ENCODE results near the gene NRG3. TPM values are rescaled to one million over a fixed set of nuclear protein-coding genes. Genes with fewer than 3 reads are reported as not detected.

Gene NRG3
- total RNA-seq, 2 donors from 2014 or later: not detected

DNA sequence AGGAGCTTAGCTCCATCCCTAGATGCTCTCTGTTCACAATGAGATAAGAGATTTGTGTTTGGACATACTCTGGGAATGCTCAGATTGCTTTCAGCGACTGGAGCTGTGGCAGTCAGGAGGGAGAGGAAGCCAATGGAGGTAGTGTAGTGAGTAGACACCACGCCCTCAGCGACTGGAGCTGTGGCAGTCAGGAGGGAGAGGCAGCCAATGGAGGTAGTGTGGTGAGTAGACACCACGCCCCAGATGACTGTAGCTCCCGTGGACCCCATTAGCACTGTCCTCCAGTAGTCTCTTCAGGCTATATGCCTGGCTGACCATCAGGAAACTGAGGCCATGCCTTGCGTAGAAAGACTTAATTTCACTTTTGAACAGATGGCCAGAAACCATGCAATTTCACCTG, 1033.8 kb downstream of the NRG3 start:
- no peak for ATAC-seq

DNA sequence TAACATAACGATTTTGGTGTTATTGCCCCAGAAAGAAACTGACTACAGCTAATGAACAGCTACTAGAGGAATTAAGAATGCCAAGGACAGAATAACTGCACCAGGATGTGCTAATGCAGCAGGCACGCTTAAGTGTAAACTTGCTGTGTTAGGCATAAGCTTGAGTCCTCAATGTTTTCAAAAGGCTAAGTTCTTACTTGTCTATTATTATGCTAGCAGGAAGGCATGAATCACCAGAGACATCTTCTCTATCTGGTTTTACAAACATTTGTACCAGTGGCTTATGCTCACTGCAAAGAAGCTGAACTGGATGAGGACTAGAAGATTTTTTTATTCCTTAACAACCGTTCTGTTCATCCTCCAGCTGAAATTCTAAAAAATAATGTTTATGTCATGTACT, 1035.3 kb downstream of the NRG3 start:
- ATAC-seq (no peak), DNase-seq (no peak)
- H3K4me3 Mint-ChIP-seq: no peak overlapping the region
- no peaks in the 10 kb centered on the region for H3K4me1 Mint-ChIP-seq
- no peaks in the 10 kb centered on the region for H3K36me3 Mint-ChIP-seq (ENCODE audit: low read depth)
- H3K9me3 ChIP-seq (ENCODE audit: control insufficient read depth, low read length, poor library complexity, severe bottlenecking): no peaks in the 10 kb centered on the region
- no peaks in the 10 kb centered on the region for H3K27me3 Mint-ChIP-seq
- H3K27ac Mint-ChIP-seq: no peak overlapping the region

More for the DNA sequence above, 1033.8 kb downstream of the NRG3 start:
- Mint-ChIP-seq H3K27me3 (no peaks in the 10 kb centered on the region), H3K4me3 (no peak overlapping the region), H3K4me1 (no peaks in the 10 kb centered on the region), H3K27ac (no peak overlapping the region), H3K36me3 (ENCODE audit: low read depth) (no peaks in the 10 kb centered on the region)
- no peak for DNase-seq
- no peaks in the 10 kb centered on the region for H3K9me3 ChIP-seq (ENCODE audit: control insufficient read depth, low read length, poor library complexity, severe bottlenecking)

DNA sequence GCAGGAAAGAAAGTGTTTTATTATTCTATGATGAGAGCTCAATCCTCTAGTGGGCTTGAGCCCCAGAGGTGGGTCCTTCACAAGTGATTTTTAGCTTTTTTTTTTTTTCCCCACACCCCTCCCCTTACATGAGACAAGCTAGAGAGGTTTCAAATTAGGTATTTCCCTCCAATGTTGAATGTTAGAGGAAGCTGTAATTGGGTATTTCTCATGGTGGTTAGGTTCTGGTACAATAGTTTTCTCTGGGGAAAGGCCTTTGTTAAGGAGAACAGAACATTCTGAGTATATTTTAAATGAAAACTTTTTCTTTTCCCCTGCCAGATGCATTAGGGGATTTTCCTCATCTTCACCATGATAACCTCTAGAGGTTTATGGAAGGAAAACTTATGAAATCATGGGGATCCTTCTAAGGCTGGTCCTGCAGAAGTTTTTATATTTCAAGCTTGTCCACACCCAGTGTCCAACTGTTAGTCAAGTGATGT, 1039.7 kb downstream of the NRG3 start:
- no peak overlapping the region for H3K4me3 Mint-ChIP-seq
- H3K27ac Mint-ChIP-seq: no peak overlapping the region
- no peaks in the 10 kb centered on the region for H3K36me3 Mint-ChIP-seq (ENCODE audit: low read depth)

DNA sequence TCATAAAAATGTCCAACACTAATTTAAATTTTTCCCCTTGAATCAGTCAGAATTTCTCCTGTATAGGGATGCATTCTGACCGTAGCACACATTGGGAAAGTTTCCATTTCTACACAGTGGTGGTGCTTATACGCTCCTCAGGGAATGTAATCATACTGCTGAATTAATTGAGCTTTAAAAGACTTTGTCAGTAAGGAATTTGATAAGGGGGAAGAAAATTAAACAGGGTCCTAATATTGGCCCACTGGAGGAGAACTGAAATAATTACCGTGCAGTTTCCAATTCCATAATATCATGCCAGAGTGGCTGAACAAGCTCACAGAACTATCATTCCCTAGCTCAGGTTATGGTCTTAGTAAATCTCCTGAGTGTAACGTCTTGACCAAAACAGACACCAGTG, 1041.9 kb downstream of the NRG3 start:
- Mint-ChIP-seq H3K4me3 (no peak overlapping the region), H3K4me1 (no peaks in the 10 kb centered on the region), H3K27ac (no peak overlapping the region), H3K27me3 (no peaks in the 10 kb centered on the region), H3K36me3 (ENCODE audit: low read depth) (no peaks in the 10 kb centered on the region)
- DNase-seq (no peak), ATAC-seq (no peak)
- no peaks in the 10 kb centered on the region for H3K9me3 ChIP-seq (ENCODE audit: control insufficient read depth, low read length, poor library complexity, severe bottlenecking)

More for the DNA sequence above, 1039.7 kb downstream of the NRG3 start:
- H3K9me3 ChIP-seq (ENCODE audit: control insufficient read depth, low read length, poor library complexity, severe bottlenecking): no peaks in the 10 kb centered on the region
- Mint-ChIP-seq H3K27me3 (no peaks in the 10 kb centered on the region), H3K4me1 (no peaks in the 10 kb centered on the region)
- ATAC-seq (no peak), DNase-seq (no peak)

DNA sequence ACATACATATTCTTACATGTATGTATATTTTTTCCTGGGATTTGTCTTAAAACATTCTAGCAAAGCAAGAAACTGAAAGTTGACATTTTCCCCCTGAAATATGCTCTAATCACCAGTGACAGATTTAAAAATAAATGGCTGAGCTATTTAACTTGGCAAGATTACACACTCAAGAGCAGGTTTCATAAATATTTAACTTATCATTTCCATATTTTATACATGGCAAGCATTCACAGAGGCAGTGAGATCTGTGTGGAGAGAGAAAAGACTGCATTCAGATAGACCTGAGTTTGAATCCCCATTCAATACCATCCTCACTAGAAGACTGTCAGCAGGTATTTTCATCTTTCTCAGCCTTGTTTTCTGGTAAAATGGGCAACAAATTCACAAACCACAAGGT, 1043.0 kb downstream of the NRG3 start:
- DNase-seq (no peak), ATAC-seq (no peak)
- Mint-ChIP-seq H3K4me1 (no peaks in the 10 kb centered on the region), H3K36me3 (ENCODE audit: low read depth) (no peaks in the 10 kb centered on the region), H3K4me3 (no peak overlapping the region), H3K27ac (no peak overlapping the region), H3K27me3 (no peaks in the 10 kb centered on the region)
- no peaks in the 10 kb centered on the region for H3K9me3 ChIP-seq (ENCODE audit: control insufficient read depth, low read length, poor library complexity, severe bottlenecking)

DNA sequence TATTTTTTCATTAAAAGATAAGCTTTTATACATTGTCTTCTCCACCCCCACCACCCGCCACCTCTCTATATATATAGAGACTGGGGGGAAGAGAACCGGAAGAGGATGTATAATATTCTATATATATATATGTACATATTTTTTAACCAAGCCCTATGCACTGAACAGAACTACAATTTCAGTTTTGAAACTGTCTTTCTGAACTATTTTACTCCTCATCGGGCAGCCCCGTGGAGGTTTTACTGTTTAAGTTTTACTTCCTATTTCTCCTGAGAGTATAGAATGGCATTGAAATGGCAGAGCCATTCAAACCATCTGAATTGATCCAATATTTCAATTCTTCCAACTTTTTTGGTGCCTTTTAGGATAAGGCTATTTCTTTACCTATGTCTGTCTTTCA, 1047.1 kb downstream of the NRG3 start:
- H3K4me3 Mint-ChIP-seq: no peak overlapping the region
- no peaks in the 10 kb centered on the region for H3K27me3 Mint-ChIP-seq
- H3K27ac Mint-ChIP-seq: no peak overlapping the region
- no peaks in the 10 kb centered on the region for H3K4me1 Mint-ChIP-seq
- no peak for ATAC-seq
- H3K9me3 ChIP-seq (ENCODE audit: control insufficient read depth, low read length, poor library complexity, severe bottlenecking): no peaks in the 10 kb centered on the region
- DNase-seq: no peak
- no peaks in the 10 kb centered on the region for H3K36me3 Mint-ChIP-seq (ENCODE audit: low read depth)

DNA sequence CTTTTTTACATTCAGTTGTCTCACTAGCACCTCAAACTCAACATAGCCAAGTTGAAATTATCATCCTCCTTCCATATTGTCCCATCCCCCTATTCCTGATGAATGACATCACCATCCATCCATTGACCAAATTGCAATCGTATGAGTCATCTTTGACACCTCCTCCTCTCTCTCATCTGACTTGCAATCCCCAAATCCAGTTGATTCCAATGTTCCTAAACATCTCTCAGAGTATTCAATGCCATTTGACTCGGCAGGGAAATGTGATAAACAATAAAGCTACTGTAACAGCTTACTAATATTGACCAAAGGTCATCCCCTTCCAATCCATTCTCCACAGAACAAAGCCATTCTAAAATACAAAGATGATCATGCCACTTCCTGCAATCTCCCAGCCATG, 1047.8 kb downstream of the NRG3 start:
- Mint-ChIP-seq H3K27ac (no peak overlapping the region), H3K4me3 (no peak overlapping the region), H3K27me3 (no peaks in the 10 kb centered on the region), H3K36me3 (ENCODE audit: low read depth) (no peaks in the 10 kb centered on the region), H3K4me1 (no peaks in the 10 kb centered on the region)
- ATAC-seq: no peak
- H3K9me3 ChIP-seq (ENCODE audit: control insufficient read depth, low read length, poor library complexity, severe bottlenecking): no peaks in the 10 kb centered on the region
- DNase-seq: no peak

DNA sequence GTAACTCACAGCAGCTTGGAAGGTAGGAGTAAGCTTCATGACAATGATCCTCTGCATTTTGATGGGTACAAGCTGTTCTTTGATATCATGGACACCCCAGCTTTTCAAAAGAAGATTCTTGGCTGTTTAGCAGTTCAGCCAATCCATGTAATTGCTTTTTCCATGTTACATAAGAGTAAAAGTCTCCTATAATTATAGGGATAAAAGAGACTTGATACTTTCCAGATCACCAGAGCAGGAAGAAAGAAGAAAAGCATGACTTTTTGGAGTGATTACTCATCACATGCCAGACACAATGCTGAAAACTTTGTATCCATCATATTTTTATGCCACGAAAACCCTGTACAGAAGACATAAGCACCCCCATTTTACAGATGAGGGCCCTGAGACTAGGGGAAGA, 1049.7 kb downstream of the NRG3 start:
- H3K27me3 Mint-ChIP-seq: no peaks in the 10 kb centered on the region
- no peak for ATAC-seq
- no peak overlapping the region for H3K4me3 Mint-ChIP-seq
- no peak for DNase-seq
- H3K36me3 Mint-ChIP-seq (ENCODE audit: low read depth): no peaks in the 10 kb centered on the region
- no peak overlapping the region for H3K27ac Mint-ChIP-seq
- H3K4me1 Mint-ChIP-seq: no peaks in the 10 kb centered on the region
- no peaks in the 10 kb centered on the region for H3K9me3 ChIP-seq (ENCODE audit: control insufficient read depth, low read length, poor library complexity, severe bottlenecking)

DNA sequence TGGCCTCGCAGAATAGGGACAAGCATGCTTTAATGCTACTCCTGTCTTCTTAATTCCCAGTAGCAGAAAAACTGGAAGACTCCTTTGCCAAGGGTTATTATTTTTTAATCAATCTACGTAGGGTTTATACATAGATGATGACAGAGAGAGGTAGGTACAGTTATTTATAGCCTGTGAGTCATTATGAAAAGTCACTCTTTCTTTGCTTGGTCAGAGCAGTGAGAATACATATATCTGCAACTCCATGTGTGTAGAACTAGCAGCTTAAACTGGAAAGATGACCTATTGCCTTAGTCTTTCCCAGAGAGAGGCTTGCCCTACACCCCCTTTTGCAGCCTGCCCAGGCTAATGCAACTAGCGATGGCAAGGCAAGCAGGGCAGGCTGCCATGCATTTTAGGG, 1050.6 kb downstream of the NRG3 start:
- no peaks in the 10 kb centered on the region for H3K9me3 ChIP-seq (ENCODE audit: control insufficient read depth, low read length, poor library complexity, severe bottlenecking)
- Mint-ChIP-seq H3K27ac (no peak overlapping the region), H3K4me3 (no peak overlapping the region), H3K4me1 (no peaks in the 10 kb centered on the region), H3K27me3 (no peaks in the 10 kb centered on the region), H3K36me3 (ENCODE audit: low read depth) (no peaks in the 10 kb centered on the region)
- ATAC-seq (no peak), DNase-seq (no peak)

DNA sequence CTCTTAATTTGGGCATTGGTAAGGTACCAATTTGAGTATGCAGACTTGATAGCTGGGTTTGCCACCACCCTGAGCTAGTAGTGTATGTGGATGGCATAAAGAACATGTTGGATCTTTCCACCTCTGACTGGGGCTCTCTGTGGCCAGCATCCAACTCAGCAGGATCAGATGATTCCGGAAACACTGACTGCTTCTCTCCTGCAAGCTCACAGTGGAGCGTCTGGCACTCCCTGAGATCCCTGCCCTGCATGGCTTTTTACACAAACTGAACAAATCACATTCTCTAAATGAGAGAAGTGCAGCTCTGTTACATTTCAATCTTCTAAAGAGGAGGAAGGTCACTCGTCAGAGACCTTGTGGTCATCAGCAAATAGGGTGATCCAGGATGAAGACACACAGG, 1057.5 kb downstream of the NRG3 start:
- DNase-seq: no peak
- no peaks in the 10 kb centered on the region for H3K9me3 ChIP-seq (ENCODE audit: control insufficient read depth, low read length, poor library complexity, severe bottlenecking)
- no peaks in the 10 kb centered on the region for H3K27me3 Mint-ChIP-seq
- no peaks in the 10 kb centered on the region for H3K4me1 Mint-ChIP-seq
- no peak for ATAC-seq
- no peak overlapping the region for H3K27ac Mint-ChIP-seq
- H3K36me3 Mint-ChIP-seq (ENCODE audit: low read depth): no peaks in the 10 kb centered on the region
- H3K4me3 Mint-ChIP-seq: no peak overlapping the region

DNA sequence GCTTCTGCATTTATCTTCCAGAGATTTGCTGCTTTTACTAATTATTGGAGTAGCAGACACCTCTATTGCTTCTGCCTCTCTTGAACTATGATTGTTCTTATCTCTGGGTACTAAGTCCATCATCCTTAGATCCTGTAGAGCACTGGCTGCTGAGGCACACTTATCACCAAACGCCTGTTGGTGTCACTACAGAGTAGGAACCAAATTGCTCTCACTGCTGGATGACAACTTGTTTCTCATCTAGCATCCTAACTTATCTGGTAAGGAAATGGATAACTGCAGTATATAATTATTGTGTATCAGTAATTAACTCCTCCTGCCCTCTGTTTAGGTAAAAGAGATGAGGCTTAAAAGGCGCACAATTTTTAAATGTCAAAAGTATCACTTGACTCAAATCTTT, 1059.4 kb downstream of the NRG3 start:
- H3K4me1 Mint-ChIP-seq: no peaks in the 10 kb centered on the region

DNA sequence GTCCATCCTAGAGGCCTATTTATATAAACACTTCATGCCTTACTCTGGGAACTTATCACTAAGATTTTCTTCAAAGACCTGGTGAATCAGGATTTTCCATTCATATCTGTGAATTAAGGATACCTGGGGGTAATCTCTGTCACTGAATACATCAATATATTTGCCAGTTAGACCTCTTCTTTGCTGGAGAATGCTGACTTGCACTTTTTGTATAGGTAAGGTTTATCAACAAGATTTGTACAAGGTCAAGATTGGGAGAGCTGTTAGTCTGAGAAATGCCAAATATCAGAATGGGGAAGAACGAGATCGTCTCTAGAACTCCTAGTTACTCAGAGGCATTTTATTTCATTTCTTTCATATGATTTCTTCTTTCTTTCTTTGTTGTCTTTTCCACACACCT, 1060.0 kb downstream of the NRG3 start:
- H3K4me3 Mint-ChIP-seq: no peak overlapping the region
- ATAC-seq: no peak
- no peaks in the 10 kb centered on the region for H3K9me3 ChIP-seq (ENCODE audit: control insufficient read depth, low read length, poor library complexity, severe bottlenecking)
- no peak overlapping the region for H3K27ac Mint-ChIP-seq
- no peaks in the 10 kb centered on the region for H3K36me3 Mint-ChIP-seq (ENCODE audit: low read depth)
- no peaks in the 10 kb centered on the region for H3K4me1 Mint-ChIP-seq
- no peak for DNase-seq
- H3K27me3 Mint-ChIP-seq: no peaks in the 10 kb centered on the region

More for the DNA sequence above, 1059.4 kb downstream of the NRG3 start:
- Mint-ChIP-seq H3K4me3 (no peak overlapping the region), H3K27ac (no peak overlapping the region), H3K27me3 (no peaks in the 10 kb centered on the region), H3K36me3 (ENCODE audit: low read depth) (no peaks in the 10 kb centered on the region)
- H3K9me3 ChIP-seq (ENCODE audit: control insufficient read depth, low read length, poor library complexity, severe bottlenecking): no peaks in the 10 kb centered on the region
- ATAC-seq (no peak), DNase-seq (no peak)

DNA sequence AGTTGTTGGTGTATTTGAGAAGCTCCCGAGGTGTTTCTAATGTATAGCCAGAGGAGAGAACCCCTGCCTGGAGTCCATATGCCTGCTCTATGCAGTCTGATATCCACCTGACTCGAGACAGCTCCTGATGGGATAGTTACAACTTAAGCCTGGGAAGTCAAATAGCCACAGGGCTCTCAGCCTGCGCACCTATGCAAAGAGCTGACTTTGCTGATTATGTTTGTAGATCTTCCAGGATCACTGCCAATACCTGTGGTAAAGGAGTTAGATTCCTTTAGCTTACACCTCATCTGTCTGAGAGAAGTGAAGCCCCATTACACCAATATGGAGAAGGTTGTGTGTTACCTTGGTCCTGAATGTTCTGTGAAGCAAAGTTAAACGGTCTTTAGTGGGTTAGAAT, 1063.3 kb downstream of the NRG3 start:
- ATAC-seq (no peak), DNase-seq (no peak)
- H3K27me3 Mint-ChIP-seq: no peaks in the 10 kb centered on the region
- H3K9me3 ChIP-seq (ENCODE audit: control insufficient read depth, low read length, poor library complexity, severe bottlenecking): no peaks in the 10 kb centered on the region
- no peak overlapping the region for H3K4me3 Mint-ChIP-seq
- H3K4me1 Mint-ChIP-seq: no peaks in the 10 kb centered on the region
- H3K36me3 Mint-ChIP-seq (ENCODE audit: low read depth): no peaks in the 10 kb centered on the region
- H3K27ac Mint-ChIP-seq: no peak overlapping the region

DNA sequence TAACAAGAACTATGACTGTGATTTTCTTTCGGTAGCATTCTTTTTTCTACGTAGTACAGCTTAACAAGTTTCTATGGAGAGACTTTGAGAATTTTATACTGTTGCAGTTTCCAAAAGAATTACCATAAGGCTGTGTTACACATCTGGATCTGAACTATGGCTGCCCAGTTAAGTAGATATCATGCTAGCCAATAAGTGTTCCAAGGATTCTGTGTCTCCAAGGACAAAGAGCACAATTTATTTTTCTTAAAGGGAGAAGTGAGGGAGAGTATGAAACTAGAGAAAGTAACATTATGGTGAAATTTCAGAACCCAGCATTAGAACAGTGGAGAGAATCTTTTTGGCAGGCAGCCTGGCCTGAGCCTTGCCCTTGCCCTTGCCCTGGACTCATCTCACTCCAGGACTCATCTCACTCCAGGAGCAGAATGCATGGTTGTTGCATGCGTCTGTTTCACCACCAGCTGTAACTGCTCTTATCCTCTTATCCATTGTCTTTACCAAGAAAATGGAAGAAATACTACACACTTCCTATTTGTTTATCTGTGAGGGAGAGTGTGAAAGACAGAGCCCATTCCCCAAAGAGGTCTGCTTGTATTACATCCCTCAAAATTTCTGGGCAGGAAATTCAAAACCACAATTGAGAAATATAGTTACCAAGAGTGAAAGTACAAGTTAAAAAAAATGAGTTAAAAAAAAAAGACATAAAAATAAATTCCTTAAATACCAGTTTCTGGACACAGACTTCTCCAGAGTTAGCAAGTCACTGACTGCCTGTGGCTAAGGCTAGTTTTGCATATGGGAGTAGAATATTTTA, 1067.5 kb downstream of the NRG3 start:
- Mint-ChIP-seq H3K27me3 (no peaks in the 10 kb centered on the region), H3K4me3 (no peak overlapping the region), H3K36me3 (ENCODE audit: low read depth) (no peaks in the 10 kb centered on the region), H3K4me1 (no peaks in the 10 kb centered on the region), H3K27ac (no peak overlapping the region)
- no peaks in the 10 kb centered on the region for H3K9me3 ChIP-seq (ENCODE audit: control insufficient read depth, low read length, poor library complexity, severe bottlenecking)
- DNase-seq (no peak), ATAC-seq (no peak)

Data from T-helper 17 cell (primary cell).